Thyroid gland (tissue), 4 donors: ENCODE data around the gene HSPH1. TPM values are rescaled to one million over a fixed set of nuclear protein-coding genes. Genes with fewer than 3 reads are reported as not detected.

Experiments
- total RNA-seq, 4 donors: library from RNA; depleted of rRNA; stranded (reverse); fragments of >200 nt; gene quantifications; one replicate each; pipeline ENCODE4 v1.2.3, GENCODE V29; 2016

HSPH1 gene
- total RNA-seq, 4 donors from 2014 or later, result 38.3 to 56.3 (median 48.7) TPM

Other genes starting within 250 kb of the HSPH1 start
- gene TEX26, start 229.2 kb downstream of the HSPH1 start, total RNA-seq, result under 1 TPM in 1 of 4 donors, not detected in 3; 0.27 TPM
- 10 to 100 TPM; 10.8 to 14.0 (median 11.8) TPM for gene B3GLCT, start 38.1 kb upstream of the HSPH1 start, total RNA-seq